Gastroesophageal sphincter (tissue), 3 donors: Measurements from ENCODE around the gene XYLT1.

Source experiments
- POLR2AphosphoS5 ChIP-seq: sonication (generic); formaldehyde crosslinking; IDR thresholded peaks from one replicate; pipeline ENCODE4 v1.6.1; 2017; ENCODE audit warnings: antibody characterized with exemption
- TF ChIP-seq, protein P1 (sequence below), 4 experiments: fragments of 200-600 bp in 2 of 4; fragments of 450-650 bp in 2 of 4; sonication (generic) in 1 of 4; IDR thresholded peaks; one replicate each; pipeline ENCODE4 v1.5.1; 2017 to 2019; ENCODE audit warnings: antibody characterized with exemption in 4 of 4, mild to moderate bottlenecking in 2 of 4, moderate library complexity in 2 of 4

GRCh38 chr16:17356243-17356933 lies 114.4 kb downstream of the XYLT1 start:
- no peak for TF ChIP-seq POLR2AphosphoS5
- TF ChIP-seq, protein P1, sequence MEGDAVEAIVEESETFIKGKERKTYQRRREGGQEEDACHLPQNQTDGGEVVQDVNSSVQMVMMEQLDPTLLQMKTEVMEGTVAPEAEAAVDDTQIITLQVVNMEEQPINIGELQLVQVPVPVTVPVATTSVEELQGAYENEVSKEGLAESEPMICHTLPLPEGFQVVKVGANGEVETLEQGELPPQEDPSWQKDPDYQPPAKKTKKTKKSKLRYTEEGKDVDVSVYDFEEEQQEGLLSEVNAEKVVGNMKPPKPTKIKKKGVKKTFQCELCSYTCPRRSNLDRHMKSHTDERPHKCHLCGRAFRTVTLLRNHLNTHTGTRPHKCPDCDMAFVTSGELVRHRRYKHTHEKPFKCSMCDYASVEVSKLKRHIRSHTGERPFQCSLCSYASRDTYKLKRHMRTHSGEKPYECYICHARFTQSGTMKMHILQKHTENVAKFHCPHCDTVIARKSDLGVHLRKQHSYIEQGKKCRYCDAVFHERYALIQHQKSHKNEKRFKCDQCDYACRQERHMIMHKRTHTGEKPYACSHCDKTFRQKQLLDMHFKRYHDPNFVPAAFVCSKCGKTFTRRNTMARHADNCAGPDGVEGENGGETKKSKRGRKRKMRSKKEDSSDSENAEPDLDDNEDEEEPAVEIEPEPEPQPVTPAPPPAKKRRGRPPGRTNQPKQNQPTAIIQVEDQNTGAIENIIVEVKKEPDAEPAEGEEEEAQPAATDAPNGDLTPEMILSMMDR (IDR thresholded peaks at IDR 0.05) = no peak
